ENCODE results near the gene RTN1. TPM values are rescaled to one million over a fixed set of nuclear protein-coding genes. Genes with fewer than 3 reads are reported as not detected.

Gene RTN1
- total and polyA plus RNA-seq, 2 of the 8 experiments (the other 6 are each of a cell fraction or from before 2014, with no cell fraction given) = 2.8 to 4.9 TPM

DNA sequence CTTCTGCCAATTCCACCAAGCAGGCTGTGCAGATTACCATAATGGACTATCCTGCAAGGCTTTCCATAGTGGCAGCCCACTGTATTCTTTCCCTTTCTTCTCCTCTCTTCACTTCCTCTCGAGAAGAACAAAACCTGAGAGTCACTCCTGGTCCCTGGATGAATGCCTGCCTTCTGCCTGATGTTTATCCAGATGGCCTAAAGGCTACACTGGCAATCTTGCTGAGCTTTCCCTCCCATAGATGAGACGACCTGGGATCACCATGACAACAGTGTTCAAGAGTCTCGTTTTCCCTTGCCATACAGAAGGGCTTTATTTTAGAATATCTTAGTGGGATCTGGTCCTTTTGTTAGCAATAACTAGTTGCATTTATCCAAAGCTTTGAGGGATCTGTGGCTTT is 142.3 kb downstream of the RTN1 start (continued):
- no peak for TF ChIP-seq POLR2AphosphoS5 (IDR thresholded peaks at IDR 0.05; ENCODE audit: low read depth, low read length)
- TF ChIP-seq, protein P1, sequence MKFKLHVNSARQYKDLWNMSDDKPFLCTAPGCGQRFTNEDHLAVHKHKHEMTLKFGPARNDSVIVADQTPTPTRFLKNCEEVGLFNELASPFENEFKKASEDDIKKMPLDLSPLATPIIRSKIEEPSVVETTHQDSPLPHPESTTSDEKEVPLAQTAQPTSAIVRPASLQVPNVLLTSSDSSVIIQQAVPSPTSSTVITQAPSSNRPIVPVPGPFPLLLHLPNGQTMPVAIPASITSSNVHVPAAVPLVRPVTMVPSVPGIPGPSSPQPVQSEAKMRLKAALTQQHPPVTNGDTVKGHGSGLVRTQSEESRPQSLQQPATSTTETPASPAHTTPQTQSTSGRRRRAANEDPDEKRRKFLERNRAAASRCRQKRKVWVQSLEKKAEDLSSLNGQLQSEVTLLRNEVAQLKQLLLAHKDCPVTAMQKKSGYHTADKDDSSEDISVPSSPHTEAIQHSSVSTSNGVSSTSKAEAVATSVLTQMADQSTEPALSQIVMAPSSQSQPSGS (IDR thresholded peaks at IDR 0.05; ENCODE audit: low read length) = no peak

Measured in H1 (cell line).